Body of pancreas (tissue), 4 donors: ENCODE measurements around the gene LCT.

Experiments used
- POLR2A ChIP-seq, 3 donors: fragments of 450-650 bp; IDR thresholded peaks; one replicate each; pipeline ENCODE4 v1.6.1; 2016; ENCODE audit warnings: antibody characterized with exemption in 3 of 3, mild to moderate bottlenecking in 2 of 3
- TF ChIP-seq, protein P1 (sequence below), 7 experiments: fragments of 450-650 bp in 4 of 7; fragments of 200-600 bp in 3 of 7; sonication (generic) in 3 of 7; IDR thresholded peaks; one replicate each; pipeline ENCODE4 v1.5.1; 2016 to 2019; ENCODE audit warnings: antibody characterized with exemption in 7 of 7

DNA sequence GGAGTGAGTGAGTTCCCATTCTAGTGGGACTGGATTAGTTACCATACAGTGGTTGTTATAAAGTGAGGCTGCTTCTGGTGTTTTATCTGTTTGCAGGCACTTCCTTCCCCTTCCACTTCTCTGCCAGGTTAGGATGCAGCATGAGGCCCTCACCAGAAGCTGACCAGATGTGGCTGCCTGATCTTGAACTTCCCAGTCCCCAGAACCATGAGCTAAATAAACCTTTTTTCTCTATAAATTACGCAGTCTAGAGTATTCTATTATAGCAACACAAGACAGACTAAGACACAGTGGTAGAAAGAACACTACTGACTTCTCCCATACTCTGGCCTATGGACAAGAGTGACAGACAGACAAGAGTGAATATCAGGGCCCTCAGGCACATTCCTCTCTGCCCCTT, 14.1 kb downstream of the LCT start:
- TF ChIP-seq, protein P1, sequence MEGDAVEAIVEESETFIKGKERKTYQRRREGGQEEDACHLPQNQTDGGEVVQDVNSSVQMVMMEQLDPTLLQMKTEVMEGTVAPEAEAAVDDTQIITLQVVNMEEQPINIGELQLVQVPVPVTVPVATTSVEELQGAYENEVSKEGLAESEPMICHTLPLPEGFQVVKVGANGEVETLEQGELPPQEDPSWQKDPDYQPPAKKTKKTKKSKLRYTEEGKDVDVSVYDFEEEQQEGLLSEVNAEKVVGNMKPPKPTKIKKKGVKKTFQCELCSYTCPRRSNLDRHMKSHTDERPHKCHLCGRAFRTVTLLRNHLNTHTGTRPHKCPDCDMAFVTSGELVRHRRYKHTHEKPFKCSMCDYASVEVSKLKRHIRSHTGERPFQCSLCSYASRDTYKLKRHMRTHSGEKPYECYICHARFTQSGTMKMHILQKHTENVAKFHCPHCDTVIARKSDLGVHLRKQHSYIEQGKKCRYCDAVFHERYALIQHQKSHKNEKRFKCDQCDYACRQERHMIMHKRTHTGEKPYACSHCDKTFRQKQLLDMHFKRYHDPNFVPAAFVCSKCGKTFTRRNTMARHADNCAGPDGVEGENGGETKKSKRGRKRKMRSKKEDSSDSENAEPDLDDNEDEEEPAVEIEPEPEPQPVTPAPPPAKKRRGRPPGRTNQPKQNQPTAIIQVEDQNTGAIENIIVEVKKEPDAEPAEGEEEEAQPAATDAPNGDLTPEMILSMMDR (IDR thresholded peaks at IDR 0.05), result no peak
- TF ChIP-seq POLR2A (IDR thresholded peaks at IDR 0.05), result no peak
